ENCODE data around the gene LHFPL2. TPM values are rescaled to one million over a fixed set of nuclear protein-coding genes. Genes with fewer than 3 reads are reported as not detected.

Gene LHFPL2
- total RNA-seq, 1 experiment from 2014 or later, result 49.7 TPM

- Histone ChIP-seq H3K27me3 (replicated peaks; ENCODE audit: control insufficient read depth, insufficient read depth, low read length) (no peaks in the 10 kb centered on the region), H3K4me3 (ENCODE audit: low read depth, low read length) (no peak overlapping the region), H3K36me3 (ENCODE audit: control insufficient read depth, insufficient read depth, low read length) (no peaks in the 10 kb centered on the region; the same call in 1 of the 2 replicates), H3K9me3 (no peaks in the 10 kb centered on the region), H3K4me1 (peaks cover 28% of the 10 kb centered on the region)
- H3K36me3 Mint-ChIP-seq (ENCODE audit: insufficient read depth, unreplicated experiment), result peaks cover 32% of the 10 kb centered on the region
- no peak overlapping the region for H3K27ac Mint-ChIP-seq (ENCODE audit: unreplicated experiment)
- no TSS peak for BruUV-seq (replicated peaks)
- no peak for DNase-seq
- CTCF ChIA-PET, result no interaction called here
- H3K4me1 Mint-ChIP-seq (ENCODE audit: low read depth, unreplicated experiment), result peaks cover 39% of the 10 kb centered on the region
- no peaks in the 10 kb centered on the region for H3K9me3 Mint-ChIP-seq (ENCODE audit: unreplicated experiment)
- no peak overlapping the region for H3K4me3 Mint-ChIP-seq (ENCODE audit: unreplicated experiment)
- intact Hi-C loops (cut with micrococcal nuclease; ENCODE audit: unreplicated experiment), result loop anchor here (10.0 kb wide), 3 partner anchors 150 to 320 kb away; no protein-coding TSS in a partner anchor
- TF ChIP-seq CTCF (IDR thresholded peaks at IDR 0.05; ENCODE audit: insufficient read depth in 1 of 2, low read depth in 1 of 2, low read length in 1 of 2, severe bottlenecking in 1 of 2, unreplicated experiment in 1 of 2), result no peak
- H3K27me3 Mint-ChIP-seq (ENCODE audit: insufficient read depth, unreplicated experiment), result no peaks in the 10 kb centered on the region
- POLR2A ChIA-PET, result no interaction called here
These were observed 3.8 kb downstream of the LHFPL2 start for GRCh38 chr5:78644741-78645300.

GRCh38 chr5:78644129-78644528, 4.4 kb downstream of the LHFPL2 start:
- H3K4me3 ChIP-seq (ENCODE audit: low read depth, low read length), result no peak overlapping the region
- H3K4me1 Mint-ChIP-seq (ENCODE audit: low read depth, unreplicated experiment), result peaks cover 38% of the 10 kb centered on the region
- no peaks in the 10 kb centered on the region for H3K9me3 Mint-ChIP-seq (ENCODE audit: unreplicated experiment)
- H3K9me3 ChIP-seq, result no peaks in the 10 kb centered on the region
- H3K27ac Mint-ChIP-seq (ENCODE audit: unreplicated experiment), result no peak overlapping the region
- no peak for DNase-seq
- no peaks in the 10 kb centered on the region for H3K27me3 ChIP-seq (replicated peaks; ENCODE audit: control insufficient read depth, insufficient read depth, low read length)
- TF ChIP-seq CTCF (IDR thresholded peaks at IDR 0.05; ENCODE audit: insufficient read depth in 1 of 2, low read depth in 1 of 2, low read length in 1 of 2, severe bottlenecking in 1 of 2, unreplicated experiment in 1 of 2), result no peak
- ChIA-PET POLR2A (no interaction called here), CTCF (no interaction called here)
- no peaks in the 10 kb centered on the region for H3K27me3 Mint-ChIP-seq (ENCODE audit: insufficient read depth, unreplicated experiment)
- no TSS peak for BruUV-seq (replicated peaks)
- H3K36me3 ChIP-seq (ENCODE audit: control insufficient read depth, insufficient read depth, low read length), result no peaks in the 10 kb centered on the region; the same call in 1 of the 2 replicates
- peaks cover 31% of the 10 kb centered on the region for H3K4me1 ChIP-seq
- H3K36me3 Mint-ChIP-seq (ENCODE audit: insufficient read depth, unreplicated experiment), result peaks cover 31% of the 10 kb centered on the region
- intact Hi-C loops (cut with micrococcal nuclease; ENCODE audit: unreplicated experiment), result loop anchor here (10.0 kb wide), 3 partner anchors 151 to 319 kb away; no protein-coding TSS in a partner anchor
- H3K4me3 Mint-ChIP-seq (ENCODE audit: unreplicated experiment), result no peak overlapping the region

GRCh38 chr5:78642701-78643100, 5.9 kb downstream of the LHFPL2 start:
- Mint-ChIP-seq H3K27ac (ENCODE audit: unreplicated experiment) (peak overlapping the region; percentile 14), H3K27me3 (ENCODE audit: insufficient read depth, unreplicated experiment) (no peaks in the 10 kb centered on the region), H3K4me3 (ENCODE audit: unreplicated experiment) (no peak overlapping the region), H3K4me1 (ENCODE audit: low read depth, unreplicated experiment) (peaks cover 47% of the 10 kb centered on the region), H3K36me3 (ENCODE audit: insufficient read depth, unreplicated experiment) (peaks cover 34% of the 10 kb centered on the region), H3K9me3 (ENCODE audit: unreplicated experiment) (no peaks in the 10 kb centered on the region)
- no peaks in the 10 kb centered on the region for H3K9me3 ChIP-seq
- H3K27me3 ChIP-seq (replicated peaks; ENCODE audit: control insufficient read depth, insufficient read depth, low read length), result no peaks in the 10 kb centered on the region
- peaks cover 45% of the 10 kb centered on the region for H3K4me1 ChIP-seq
- H3K36me3 ChIP-seq (ENCODE audit: control insufficient read depth, insufficient read depth, low read length), result no peaks in the 10 kb centered on the region; the same call in 1 of the 2 replicates
- intact Hi-C loops (cut with micrococcal nuclease; ENCODE audit: unreplicated experiment), result loop anchor here (10.0 kb wide), 3 partner anchors 152 to 318 kb away; no protein-coding TSS in a partner anchor
- ChIA-PET POLR2A (interaction anchor here (0.7 kb wide), 1 partner anchor 87 kb away, joined by 4 read pairs; no protein-coding TSS in a partner anchor), CTCF (no interaction called here)
- TF ChIP-seq CTCF (IDR thresholded peaks at IDR 0.05; ENCODE audit: insufficient read depth in 1 of 2, low read depth in 1 of 2, low read length in 1 of 2, severe bottlenecking in 1 of 2, unreplicated experiment in 1 of 2), result no peak
- no TSS peak for BruUV-seq (replicated peaks)
- DNase-seq, result no peak
- no peak overlapping the region for H3K4me3 ChIP-seq (ENCODE audit: low read depth, low read length)

Data from Caco-2 (cell line).